Vagina (tissue), 2 donors: ENCODE data around the gene TCAIM.

Source experiments
- CTCF ChIP-seq, 3 experiments: fragments of 450-650 bp in 2 of 3; fragments of 200-600 bp in 1 of 3; sonication (generic) in 1 of 3; IDR thresholded peaks; one replicate each; pipeline ENCODE4 v1.5.1; 2017 to 2019; ENCODE audit warnings: antibody characterized with exemption in 3 of 3, mild to moderate bottlenecking in 2 of 3, moderate library complexity in 2 of 3
- POLR2A ChIP-seq, 2 donors: fragments of 450-650 bp; IDR thresholded peaks; one replicate each; pipeline ENCODE4 v1.6.1; 2017; ENCODE audit warnings: antibody characterized with exemption in 2 of 2, mild to moderate bottlenecking in 2 of 2, moderate library complexity in 2 of 2
- POLR2AphosphoS5 ChIP-seq, 2 donors: sonication (generic); formaldehyde crosslinking; IDR thresholded peaks; one replicate each; pipeline ENCODE4 v1.9.0; 2017; ENCODE audit warnings: antibody characterized with exemption in 2 of 2, mild to moderate bottlenecking in 2 of 2, low read depth in 1 of 2; ENCODE audit not compliant: insufficient read depth in 1 of 2

- TF ChIP-seq CTCF (IDR thresholded peaks at IDR 0.05) (no peak), POLR2A (IDR thresholded peaks at IDR 0.05) (no peak), POLR2AphosphoS5 (IDR thresholded peaks at IDR 0.05; ENCODE audit: insufficient read depth in 1 of 2, low read depth in 1 of 2) (no peak)
These were observed 86.2 kb downstream of the TCAIM start for GRCh38 chr3:44424758-44425157.
